ENCODE data around the gene KTN1.

KTN1 gene

GRCh38 chr14:55572578-55572977, 7.4 kb upstream of the KTN1 start:
- no peak for DNase-seq

- DNase-seq, result no peak
These were observed 5.0 kb upstream of the KTN1 start for GRCh38 chr14:55574988-55575387.

GRCh38 chr14:55577229-55577628, 2.8 kb upstream of the KTN1 start:
- no peak for DNase-seq

- DNase-seq, result peak; percentile 74 to 76
These were observed 1.5 kb upstream of the KTN1 start for GRCh38 chr14:55578511-55578910.

- peak; percentile 33 to 53 for DNase-seq
These were observed 699 bp downstream of the KTN1 start for GRCh38 chr14:55580470-55581341.

- peak in 1 of 2 experiments; percentile 53 for DNase-seq
These were observed 1.4 kb downstream of the KTN1 start for GRCh38 chr14:55581342-55581771.

GRCh38 chr14:55582746-55583145, 2.7 kb downstream of the KTN1 start:
- peak in 1 of 2 experiments; percentile 11 for DNase-seq

GRCh38 chr14:55583942-55584468, 4.0 kb downstream of the KTN1 start:
- DNase-seq, result no peak

- DNase-seq, result no peak
These were observed 5.8 kb downstream of the KTN1 start for GRCh38 chr14:55585854-55586253.

- no peak for DNase-seq
These were observed 6.4 kb downstream of the KTN1 start for GRCh38 chr14:55586411-55586810.

- DNase-seq, result no peak
These were observed 7.8 kb downstream of the KTN1 start for GRCh38 chr14:55587847-55588246.

- no peak for DNase-seq
These were observed 8.3 kb downstream of the KTN1 start for GRCh38 chr14:55588259-55588699.

GRCh38 chr14:55589171-55589570, 9.2 kb downstream of the KTN1 start:
- no peak for DNase-seq

- no peak for DNase-seq
These were observed 12.4 kb downstream of the KTN1 start for GRCh38 chr14:55592436-55592835.

GRCh38 chr14:55593698-55594097, 13.7 kb downstream of the KTN1 start:
- no peak for DNase-seq

- no peak for DNase-seq
These were observed 19.4 kb downstream of the KTN1 start for GRCh38 chr14:55599250-55599879.

GRCh38 chr14:55600784-55601561, 21.0 kb downstream of the KTN1 start:
- no peak for DNase-seq

GRCh38 chr14:55603401-55603953, 23.5 kb downstream of the KTN1 start:
- no peak for DNase-seq

- DNase-seq, result no peak
These were observed 24.5 kb downstream of the KTN1 start for GRCh38 chr14:55604488-55604887.

- DNase-seq, result no peak
These were observed 25.0 kb downstream of the KTN1 start for GRCh38 chr14:55604900-55605418.

GRCh38 chr14:55605793-55606192, 25.8 kb downstream of the KTN1 start:
- no peak for DNase-seq

GRCh38 chr14:55607386-55607785, 27.4 kb downstream of the KTN1 start:
- DNase-seq, result no peak

GRCh38 chr14:55609681-55610080, 29.7 kb downstream of the KTN1 start:
- no peak for DNase-seq

Measured in Kasumi-1 (cell line).